HG03103 (cell line): ENCODE results near the gene FMNL3.

Source experiments
- ATAC-seq: cut with Tn5 transposase; IDR thresholded peaks from one replicate; pipeline ENCODE4 v1.9.1; 2021; ENCODE audit warnings: low read depth; ENCODE audit not compliant: unreplicated experiment

FMNL3 gene

GRCh38 chr12:49683599-49684309 lies 23.5 kb downstream of the FMNL3 start:
- no peak for ATAC-seq

- no peak for ATAC-seq
These were observed 27.1 kb downstream of the FMNL3 start for GRCh38 chr12:49680075-49680474.

- no peak for ATAC-seq
These were observed 28.5 kb downstream of the FMNL3 start for GRCh38 chr12:49678711-49679110.

GRCh38 chr12:49675137-49675536 lies 32.1 kb downstream of the FMNL3 start:
- no peak for ATAC-seq

- no peak for ATAC-seq
These were observed 32.8 kb downstream of the FMNL3 start for GRCh38 chr12:49674318-49674981.

GRCh38 chr12:49673446-49674317 lies 33.5 kb downstream of the FMNL3 start:
- no peak for ATAC-seq

GRCh38 chr12:49672301-49673217 lies 34.6 kb downstream of the FMNL3 start:
- no peak for ATAC-seq

- ATAC-seq: no peak
These were observed 36.0 kb downstream of the FMNL3 start for GRCh38 chr12:49671031-49671765.

GRCh38 chr12:49669796-49670195 lies 37.4 kb downstream of the FMNL3 start:
- ATAC-seq: no peak

GRCh38 chr12:49667325-49668090 lies 39.7 kb downstream of the FMNL3 start:
- no peak for ATAC-seq

- no peak for ATAC-seq
These were observed 41.0 kb downstream of the FMNL3 start for GRCh38 chr12:49666176-49666575.

- no peak for ATAC-seq
These were observed 41.8 kb downstream of the FMNL3 start for GRCh38 chr12:49665384-49665783.

GRCh38 chr12:49664591-49665239 lies 42.5 kb downstream of the FMNL3 start:
- peak; percentile 49 for ATAC-seq

GRCh38 chr12:49664167-49664566 lies 43.0 kb downstream of the FMNL3 start:
- ATAC-seq: no peak

GRCh38 chr12:49662998-49663843 lies 44.0 kb downstream of the FMNL3 start:
- peak; percentile 52 for ATAC-seq

GRCh38 chr12:49661746-49662145 lies 45.5 kb downstream of the FMNL3 start:
- no peak for ATAC-seq

- ATAC-seq: no peak
These were observed 46.0 kb downstream of the FMNL3 start for GRCh38 chr12:49661191-49661590.
